GM12801 (cell line): ENCODE measurements around the gene SPTSSB.

Source experiments
- TF ChIP-seq, protein P1 (sequence below): IDR thresholded peaks from one replicate; pipeline ENCODE4 v1.5.1; 2011; ENCODE audit warnings: control low read depth; ENCODE audit not compliant: insufficient read length; ENCODE audit errors: extremely low read depth

Gene SPTSSB

DNA sequence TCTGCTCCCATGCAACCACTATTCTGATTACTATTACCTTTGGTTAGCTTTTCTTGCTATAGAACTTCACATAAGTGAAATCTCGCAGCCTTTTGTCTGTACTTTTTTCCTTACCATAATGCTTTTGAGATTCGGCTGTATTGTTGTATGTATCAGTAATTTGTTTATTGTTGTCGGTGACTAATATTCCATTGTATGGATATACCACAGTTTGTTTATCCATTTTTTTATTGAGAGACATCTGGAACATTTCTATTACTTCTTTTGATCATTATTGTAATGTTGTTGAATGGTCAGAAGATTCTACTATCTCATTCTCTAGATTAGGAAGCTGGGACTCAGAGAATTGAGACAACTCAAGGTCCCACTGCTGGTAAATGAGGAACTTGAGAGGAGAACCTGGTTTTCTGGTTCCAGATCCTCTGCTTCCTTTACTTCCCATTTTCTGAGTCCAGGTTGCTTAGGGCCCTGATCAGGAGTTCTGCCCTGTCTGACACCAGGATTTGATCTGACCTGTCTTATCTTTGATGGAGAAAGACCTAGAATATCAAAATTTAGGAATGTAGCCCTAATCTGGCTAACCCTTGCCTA lies 18.2 kb upstream of the SPTSSB start:
- TF ChIP-seq, protein P1, sequence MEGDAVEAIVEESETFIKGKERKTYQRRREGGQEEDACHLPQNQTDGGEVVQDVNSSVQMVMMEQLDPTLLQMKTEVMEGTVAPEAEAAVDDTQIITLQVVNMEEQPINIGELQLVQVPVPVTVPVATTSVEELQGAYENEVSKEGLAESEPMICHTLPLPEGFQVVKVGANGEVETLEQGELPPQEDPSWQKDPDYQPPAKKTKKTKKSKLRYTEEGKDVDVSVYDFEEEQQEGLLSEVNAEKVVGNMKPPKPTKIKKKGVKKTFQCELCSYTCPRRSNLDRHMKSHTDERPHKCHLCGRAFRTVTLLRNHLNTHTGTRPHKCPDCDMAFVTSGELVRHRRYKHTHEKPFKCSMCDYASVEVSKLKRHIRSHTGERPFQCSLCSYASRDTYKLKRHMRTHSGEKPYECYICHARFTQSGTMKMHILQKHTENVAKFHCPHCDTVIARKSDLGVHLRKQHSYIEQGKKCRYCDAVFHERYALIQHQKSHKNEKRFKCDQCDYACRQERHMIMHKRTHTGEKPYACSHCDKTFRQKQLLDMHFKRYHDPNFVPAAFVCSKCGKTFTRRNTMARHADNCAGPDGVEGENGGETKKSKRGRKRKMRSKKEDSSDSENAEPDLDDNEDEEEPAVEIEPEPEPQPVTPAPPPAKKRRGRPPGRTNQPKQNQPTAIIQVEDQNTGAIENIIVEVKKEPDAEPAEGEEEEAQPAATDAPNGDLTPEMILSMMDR, result no peak

DNA sequence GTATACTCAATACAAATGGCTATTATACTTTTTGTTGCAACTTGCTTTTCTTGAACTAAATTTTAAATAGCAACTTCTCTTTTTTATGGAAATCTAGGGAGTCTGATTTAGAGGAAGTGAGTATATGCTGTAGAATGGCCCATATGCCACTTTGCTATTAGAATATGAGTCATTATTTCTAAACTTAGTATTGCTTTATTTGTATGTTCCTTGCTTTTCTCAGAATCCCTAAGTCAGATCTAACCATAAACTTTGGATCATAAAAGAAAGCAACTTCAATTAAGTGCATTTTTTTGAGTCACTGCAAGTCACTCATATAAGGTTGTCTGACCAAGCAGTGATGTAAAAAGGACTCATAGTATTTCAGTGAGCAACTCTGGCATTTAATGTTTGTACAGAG lies 17.5 kb upstream of the SPTSSB start:
- TF ChIP-seq, protein P1, result no peak

DNA sequence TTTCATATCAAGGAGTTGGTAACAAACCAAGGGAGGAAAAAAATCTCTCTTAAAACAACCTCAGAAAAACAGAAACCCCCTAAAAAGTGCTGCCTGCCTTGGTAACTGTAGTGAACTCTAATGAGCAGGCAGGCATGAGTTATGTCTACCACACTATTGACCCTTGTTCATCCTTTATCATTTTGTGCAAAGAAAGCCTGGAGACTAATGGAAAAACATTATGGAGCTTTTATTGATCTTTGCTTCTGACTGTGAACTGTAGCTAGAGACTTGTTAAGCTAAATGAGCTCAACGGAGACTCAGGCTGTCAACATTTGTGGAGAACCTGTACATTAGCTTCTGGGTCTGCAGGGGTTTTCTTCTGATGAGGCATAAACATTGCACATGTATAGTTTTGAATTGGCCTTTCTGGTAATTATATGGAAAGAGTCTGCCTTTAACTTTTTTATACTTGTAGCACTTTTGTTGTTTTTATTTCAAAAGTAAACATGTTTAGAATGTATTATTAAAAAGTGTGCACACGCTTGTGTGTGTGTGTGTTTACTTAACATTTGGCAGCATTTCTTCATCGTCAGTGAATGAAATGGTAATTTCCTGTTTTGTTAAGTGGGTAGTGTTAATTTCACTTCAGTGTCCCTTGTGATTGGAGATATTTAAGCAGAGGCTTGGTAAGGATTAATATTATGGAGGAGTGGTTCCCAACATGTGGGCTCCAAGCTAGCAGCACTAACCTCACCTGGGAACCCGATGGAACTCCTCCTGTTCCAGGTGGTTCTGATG lies 15.9 kb upstream of the SPTSSB start:
- TF ChIP-seq, protein P1, result no peak

DNA sequence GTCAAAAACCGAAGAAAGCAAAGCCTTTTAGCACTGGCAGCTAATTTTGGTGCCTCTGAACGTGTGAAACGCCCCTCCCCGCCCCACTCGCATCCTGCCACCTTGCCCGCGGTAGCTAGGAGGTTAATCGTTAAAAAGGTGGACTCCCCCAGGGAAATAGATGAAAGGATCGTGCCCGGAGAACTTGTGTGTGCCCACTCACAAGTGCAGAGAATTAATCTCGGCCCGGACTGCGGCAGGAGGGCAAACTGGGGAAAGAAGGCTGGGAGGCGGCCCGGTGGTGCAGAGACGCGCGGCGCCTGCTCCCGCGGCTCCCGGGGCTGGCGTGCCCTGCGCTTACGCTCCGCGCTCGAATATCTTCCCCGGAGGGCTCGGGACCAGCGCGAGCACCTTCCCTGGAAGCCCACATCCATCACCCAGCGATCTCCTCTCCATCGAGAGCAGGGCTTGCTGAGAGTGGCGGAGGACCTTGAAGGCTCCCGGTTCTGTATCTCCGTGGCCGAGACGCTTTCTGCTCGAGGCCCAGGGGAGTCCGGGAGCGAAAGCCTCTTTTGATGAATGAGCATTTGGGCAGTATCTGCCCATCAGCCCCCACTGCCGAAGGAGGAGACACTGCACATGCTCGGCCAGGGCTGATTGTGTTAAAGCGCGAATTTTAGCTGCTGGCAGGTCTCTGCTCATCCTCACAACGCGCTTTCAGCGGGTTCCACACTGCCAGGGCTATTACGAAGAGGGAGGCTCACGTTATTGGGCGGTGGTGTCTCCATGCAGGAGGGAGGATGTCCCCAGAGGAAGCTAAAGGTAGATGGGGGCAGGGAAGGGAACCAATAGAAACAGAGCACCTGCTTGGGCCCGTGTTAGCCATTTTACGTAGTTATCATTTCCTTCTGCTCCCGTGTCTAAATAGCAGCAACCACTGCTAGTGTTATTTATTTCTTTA lies 1.3 kb upstream of the SPTSSB start:
- TF ChIP-seq, protein P1, result no peak

DNA sequence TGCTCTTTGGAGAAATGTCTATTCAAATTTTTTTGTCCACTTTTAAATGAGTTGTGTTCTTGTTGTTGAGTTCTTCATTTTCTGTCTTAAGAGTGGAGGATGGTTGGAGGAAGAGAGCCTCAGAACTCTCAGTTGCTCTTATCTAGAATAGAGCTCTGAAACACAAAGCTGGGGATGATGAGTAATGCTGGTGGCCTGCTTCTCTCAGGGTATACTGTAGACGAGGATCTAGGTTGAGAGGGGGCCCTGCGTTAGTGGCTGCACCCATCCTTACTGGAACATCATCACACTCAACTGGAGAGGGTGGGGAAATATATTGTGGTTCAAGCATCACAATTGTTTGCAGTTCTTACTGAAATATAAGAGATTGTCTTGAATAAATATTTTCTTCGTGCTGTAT lies 1.8 kb downstream of the SPTSSB start:
- TF ChIP-seq, protein P1, result no peak

DNA sequence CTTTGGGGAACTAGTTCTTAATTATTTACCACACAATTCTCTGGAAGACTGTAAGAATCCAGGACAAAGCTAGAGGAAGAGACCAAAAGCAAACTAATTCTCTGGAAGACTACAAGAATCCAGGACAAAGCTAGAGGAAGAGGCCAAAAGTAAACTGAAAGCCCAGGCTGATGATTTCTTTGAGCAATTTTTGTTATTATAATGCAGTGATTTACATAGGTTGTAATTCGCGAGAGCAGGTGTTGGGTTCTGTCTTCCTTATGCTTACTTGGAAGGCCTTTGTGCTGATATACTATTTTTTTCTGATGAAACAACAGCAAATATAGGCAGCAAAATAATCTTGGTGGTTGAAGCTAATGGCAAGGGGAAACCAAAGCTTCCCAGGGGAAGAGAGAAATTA lies 5.2 kb downstream of the SPTSSB start:
- TF ChIP-seq, protein P1, result no peak

DNA sequence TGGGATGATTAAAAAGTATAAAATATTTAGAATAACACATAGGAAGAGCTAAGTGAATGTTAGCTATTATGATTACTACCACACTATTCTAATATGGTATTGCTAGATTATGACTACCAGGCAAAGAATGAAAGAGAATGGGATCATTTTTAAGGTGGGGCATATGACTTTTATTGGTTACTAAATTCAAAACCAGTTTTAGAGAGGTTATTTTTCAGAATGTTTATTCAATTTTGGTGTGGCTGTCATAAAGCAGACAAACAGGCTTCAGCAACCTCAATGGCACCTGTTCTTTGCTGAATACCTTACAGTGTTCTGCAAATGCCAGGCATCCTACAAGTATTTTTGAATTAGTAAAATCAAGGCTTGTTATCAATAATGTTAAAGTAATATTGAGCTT lies 12.8 kb downstream of the SPTSSB start:
- TF ChIP-seq, protein P1, result no peak
